HT1080 (cell line): ENCODE measurements around the gene SSTR5. TPM values are rescaled to one million over a fixed set of nuclear protein-coding genes. Genes with fewer than 3 reads are reported as not detected.

Experiments used
- DNase-seq: peaks from one replicate; pipeline ENCODE4 v3.0.0-alpha.2; 2015; ENCODE audit warnings: low read depth
- total RNA-seq: library from RNA; depleted of rRNA; stranded (reverse); fragments of >200 nt; shearing (Covaris generic); gene quantifications from 2 replicates; pipeline ENCODE4 v1.2.3, GENCODE V29; 2014

Gene SSTR5
- total RNA-seq, 1 experiment from 2014 or later: not detected

DNA sequence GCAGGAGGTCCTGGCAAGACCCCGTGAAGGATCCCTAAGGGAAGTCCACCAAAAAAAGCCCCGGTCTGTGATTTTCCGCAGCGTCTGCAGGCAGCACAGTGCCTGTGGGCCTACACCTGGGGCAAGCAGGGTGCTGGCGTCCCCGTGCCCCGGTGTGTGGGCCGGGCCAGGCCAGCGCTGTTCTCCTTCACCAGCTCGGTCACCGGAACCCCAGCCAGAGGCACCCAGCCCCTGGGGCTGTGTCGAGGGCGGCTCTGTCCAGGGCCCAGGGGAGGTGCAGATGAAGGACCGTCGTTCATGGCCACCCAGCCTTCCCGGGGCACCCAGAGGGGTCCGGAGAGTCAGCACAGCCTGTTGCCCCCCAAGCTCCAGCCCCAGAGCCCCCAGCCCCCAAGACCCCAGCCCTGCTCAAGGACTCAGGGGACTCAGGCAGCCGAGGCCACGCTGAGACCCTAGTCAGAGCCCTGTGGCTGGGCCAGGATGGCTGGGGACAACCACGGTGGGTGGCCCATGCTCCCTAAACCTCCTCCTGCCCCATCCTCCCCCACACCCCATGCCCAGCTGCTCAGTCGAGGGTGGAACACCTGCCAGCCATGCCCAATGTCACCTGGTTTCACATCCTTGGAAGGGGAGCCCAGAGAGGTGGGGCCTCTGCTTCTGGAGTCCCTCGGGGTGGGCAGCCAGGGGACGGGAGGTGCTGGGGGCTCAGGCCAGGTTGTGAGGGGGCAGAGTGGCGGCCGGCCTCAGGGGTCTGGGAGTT lies 29.2 kb downstream of the SSTR5 start:
- DNase-seq: no peak

DNA sequence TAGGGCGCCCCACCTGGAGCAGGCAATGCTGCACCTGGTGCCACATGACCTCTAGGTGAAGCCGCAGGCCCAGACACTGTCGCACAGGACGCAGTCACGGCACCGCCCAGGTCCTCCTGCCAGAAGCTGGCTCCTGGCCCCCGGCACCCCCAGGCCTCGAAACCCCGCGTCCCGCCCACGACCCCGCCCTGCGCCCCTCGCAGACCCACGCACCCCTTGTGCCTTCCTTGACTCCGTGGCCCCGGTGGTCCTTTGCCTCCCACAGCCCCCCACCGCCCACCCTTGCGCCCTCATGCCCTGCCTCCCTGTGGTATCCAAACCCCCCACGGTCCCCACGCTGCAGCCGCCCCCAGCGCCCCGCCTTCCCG lies 29.8 kb downstream of the SSTR5 start:
- DNase-seq: no peak

DNA sequence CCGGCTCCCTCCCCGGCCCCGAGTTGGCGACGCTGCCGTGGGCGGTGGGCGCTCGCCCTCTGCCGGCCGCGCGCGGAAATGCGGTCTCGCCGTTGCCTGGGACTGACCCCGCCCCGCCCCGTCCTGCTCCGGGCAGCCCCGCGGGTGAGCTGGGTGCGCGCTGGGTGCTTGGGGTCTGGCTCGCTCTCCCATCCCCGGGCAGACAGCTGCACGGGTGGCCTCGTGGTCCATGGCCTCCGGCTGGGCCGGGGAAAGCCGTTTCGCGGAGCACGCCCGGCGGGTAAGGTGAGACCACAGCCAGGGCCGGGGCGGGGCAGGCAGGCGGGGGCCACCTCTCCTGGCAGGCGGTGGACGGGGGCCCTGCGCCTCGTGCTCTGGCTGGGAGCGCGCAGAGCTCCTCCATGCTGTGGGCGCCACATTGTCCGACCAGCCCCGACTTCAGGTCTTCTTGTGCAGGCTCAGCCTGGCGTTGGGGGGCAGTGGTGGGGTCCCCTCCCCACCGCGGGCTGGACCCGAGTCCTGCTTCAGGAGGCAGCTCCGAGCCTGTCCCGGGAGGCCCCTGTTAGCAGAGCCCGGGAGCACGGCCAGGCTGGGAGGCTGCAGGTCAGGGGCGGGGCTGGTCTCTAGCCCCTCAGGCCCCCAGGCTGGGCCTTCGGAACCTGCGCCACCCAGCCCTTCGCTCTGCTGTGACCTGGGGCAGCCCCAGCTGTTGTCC lies 30.5 kb downstream of the SSTR5 start:
- no peak for DNase-seq

DNA sequence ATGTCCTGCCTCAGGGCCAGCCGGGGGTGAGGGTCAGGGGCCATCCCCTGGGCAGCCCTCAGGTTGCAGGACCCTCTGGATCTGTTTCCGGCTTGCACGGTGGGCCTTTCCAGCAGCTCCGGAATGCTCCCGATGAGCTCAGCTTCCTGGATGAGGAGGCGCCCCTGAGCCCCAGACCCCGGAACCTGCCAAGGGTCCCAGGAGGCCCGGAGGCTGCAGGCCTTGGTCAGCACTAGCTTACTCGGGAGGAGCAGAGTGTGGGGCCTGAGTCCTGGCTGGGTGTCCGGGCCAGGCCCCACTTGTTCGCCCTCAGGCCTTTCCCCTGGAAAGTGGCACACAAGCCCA lies 31.1 kb downstream of the SSTR5 start:
- no peak for DNase-seq

DNA sequence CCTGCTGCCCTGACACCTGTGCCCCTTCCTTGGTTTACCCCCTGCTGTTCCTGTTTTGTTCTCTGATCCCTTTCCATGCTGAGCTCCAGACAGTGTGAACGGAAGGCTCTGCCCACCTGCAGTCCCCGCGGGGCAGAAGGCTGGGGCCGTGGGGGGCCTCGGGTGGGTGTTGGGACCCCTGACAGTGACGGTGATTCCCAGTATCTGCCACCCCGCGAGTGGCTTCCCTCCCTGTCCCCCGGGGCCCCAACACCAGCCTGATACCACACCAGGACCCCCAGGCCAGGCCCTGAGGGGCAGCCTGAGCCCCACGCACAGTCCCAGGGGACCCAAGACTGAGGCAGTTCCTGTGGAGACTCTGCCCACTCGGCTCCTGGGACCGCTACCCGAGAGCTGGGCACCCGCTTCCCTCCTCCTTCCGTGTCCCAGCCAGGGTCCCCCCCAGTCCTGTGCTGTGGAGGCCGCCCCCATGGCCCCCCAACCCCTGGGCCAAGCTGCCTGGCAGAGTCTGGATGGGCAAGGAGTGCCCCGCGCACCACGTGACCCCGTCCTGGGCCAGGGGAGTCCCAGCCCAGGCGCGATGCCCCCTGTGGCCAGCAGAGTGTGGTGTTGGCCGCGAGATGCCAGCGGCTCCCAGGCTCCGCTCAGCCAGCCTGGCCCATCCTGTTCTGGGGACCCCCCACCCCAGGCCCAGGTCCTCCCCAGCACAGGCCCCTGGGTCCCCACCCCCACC lies 33.5 kb downstream of the SSTR5 start:
- peak; percentile 60 for DNase-seq

DNA sequence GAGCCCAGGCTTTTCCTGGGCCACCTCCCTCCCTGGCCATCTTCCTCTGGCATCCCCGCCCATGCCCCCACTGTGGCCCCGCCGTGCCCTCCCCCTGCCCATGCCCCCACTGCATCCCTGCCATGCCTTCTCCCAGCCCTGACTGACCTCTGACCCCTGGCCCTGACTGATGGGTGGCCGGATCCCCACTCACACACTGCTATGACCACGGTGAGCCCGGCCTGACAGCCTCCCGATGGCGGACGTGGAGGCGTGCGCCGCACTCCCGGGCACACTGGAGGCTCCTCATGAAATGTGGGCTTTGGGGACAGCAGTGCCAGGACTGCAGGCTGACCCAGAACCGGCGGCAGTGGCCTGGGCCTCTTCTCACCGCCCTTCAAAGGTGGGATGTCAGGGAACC lies 34.1 kb downstream of the SSTR5 start:
- DNase-seq: no peak

DNA sequence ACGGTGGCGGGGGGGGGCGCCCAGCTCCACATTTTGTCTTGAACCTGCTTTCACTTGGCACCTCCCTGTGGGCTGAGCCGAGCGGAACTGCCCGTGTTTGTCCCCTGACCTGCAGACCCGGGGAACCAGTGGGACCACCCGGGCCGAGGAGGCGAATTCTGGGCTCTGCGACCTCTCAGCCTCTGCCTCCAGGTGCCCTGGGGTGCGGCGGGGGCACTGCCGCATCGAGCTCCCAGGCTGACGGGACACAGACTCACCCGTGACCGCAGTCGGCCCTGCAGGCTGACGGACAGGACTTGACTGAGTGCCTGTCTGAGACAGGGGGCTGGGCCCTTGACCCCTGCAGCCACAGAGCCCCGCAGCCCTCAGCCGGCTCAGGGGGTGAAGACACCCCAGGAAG lies 34.6 kb downstream of the SSTR5 start:
- no peak for DNase-seq

DNA sequence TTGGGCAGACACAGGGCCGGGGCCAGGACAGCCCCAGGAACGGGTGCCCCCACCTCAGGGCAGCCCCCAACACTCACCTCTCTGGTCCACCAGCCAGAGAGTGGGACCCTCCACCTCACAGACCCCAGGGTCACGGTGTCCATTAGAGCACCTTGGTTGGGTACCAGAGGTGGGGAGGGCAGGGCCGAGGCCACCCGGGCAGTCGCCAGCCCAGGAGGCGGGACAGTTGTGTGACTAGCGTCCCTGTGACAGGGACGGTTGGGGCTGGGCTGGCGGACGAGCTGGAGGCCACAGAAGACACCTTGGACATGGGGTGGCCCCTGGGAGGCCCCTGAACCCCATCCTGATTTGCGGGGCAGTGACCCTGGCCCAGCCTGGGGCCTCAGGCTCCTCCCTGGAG lies 35.2 kb downstream of the SSTR5 start:
- DNase-seq: no peak

DNA sequence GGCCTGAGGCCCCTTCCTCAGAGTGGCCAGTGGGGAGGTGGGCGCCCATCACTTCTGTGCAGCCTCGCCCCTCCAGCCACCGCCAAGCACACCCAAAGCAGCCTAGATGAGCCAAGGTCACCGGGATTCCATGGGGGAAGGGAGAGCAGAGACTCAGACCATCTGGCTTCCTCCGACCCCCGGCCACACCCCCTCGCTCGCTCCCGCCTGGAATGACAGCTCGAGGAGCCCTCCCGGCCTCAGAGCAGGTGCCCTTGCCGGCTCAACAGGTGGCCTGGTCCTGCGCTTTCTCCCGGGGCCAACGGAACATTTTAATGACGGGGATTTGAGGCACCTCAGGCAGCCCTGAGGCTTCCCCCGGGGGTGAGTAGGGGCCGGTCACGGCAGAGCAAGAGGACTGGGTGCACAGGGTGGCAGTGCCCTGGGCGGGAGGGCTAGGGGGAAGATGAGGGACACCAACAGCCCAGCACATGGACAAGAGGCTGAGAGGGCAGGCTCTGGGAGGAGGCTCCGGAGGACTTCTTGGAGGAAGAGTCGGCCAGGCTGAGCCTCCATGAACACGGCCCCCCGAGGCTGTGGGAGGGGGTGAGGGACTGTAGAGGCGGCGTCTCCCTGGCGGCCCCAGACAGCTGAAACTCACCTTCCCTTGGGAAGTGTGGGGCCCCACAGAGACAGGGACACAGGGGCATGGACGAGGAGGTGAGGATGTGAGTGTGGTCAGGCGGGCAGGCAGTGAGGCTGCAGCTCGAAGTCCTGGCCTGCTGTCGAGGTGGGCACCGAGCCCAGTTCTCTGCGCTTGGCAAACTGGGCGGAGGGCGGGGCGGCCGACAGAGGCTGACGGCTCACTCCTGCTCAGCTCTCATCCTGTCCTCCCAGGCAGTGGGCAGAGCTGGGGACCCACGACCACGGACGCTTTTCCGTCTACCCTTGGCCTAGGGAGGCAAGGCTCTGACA lies 36.0 kb downstream of the SSTR5 start:
- peak; percentile 41 for DNase-seq

DNA sequence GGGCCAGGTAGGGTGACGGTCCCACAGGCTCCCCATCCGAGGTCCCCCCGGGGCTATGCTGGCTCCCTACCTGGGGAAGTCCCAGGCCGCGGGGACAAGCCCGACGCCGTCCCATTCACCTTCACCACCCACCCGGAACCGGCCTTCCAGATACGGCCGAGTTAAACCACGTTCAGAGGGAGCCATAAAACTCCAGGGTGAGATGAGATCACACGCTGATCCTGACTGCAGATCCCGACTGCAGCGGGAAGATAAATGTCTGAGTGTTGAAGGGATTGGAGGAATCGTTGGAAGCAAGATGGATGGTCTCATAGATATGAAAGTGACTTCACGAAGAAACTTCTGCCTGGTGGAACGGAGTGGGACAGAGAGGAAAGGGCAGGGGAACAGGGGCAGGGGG lies 37.1 kb downstream of the SSTR5 start:
- DNase-seq: no peak

DNA sequence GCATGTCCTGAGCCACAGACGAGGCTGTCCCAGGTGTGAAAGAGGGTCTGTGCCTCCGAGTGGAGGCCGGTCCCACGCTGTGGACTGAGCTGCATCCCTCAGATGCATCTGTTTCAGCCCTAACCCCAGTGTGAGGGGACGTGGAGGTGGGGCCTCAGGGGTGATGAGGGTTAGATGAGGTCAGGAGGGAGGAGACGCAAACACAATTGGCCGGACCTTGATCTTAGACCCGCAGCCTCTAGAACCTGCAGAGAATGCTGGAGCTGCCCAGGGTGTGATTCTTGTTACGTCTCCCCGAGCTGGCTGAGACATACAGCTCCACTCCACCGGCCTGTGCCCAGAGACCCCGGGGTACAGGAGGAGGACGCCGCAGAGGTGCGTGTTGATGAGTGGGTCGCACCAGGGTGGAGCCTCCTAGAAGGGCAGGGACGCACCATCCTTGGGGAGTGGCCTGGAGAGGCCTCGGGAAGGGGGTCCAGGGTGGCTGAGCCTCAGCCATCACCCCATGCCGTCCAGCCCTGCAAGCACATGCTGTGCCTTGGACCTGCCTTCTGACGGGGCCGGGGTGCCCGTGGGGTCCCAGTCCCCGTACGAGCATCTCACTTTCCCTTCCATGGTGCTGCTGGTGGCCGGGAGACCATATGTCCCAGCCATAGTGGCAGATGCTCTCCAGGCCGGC lies 40.1 kb downstream of the SSTR5 start:
- DNase-seq: no peak

DNA sequence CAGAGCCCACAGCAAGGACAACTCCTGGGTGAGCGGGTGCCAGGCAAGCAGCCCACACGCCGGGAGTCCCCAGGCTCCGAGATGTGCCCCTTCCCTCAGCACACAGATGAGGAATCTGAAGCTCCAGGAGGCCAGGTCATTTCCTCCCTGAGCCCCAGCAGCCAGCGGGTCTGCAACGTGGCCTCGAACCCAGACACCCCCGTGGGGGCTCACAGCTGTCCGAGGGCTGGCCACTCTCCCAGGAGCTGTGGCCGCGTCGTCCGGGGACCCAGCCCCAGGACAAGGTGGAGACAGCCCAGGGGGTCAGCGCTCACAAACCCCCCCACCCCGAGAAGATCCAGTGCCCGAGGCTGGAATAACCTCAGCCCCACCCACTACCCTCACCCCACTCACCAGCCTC lies 40.9 kb downstream of the SSTR5 start:
- DNase-seq: no peak

DNA sequence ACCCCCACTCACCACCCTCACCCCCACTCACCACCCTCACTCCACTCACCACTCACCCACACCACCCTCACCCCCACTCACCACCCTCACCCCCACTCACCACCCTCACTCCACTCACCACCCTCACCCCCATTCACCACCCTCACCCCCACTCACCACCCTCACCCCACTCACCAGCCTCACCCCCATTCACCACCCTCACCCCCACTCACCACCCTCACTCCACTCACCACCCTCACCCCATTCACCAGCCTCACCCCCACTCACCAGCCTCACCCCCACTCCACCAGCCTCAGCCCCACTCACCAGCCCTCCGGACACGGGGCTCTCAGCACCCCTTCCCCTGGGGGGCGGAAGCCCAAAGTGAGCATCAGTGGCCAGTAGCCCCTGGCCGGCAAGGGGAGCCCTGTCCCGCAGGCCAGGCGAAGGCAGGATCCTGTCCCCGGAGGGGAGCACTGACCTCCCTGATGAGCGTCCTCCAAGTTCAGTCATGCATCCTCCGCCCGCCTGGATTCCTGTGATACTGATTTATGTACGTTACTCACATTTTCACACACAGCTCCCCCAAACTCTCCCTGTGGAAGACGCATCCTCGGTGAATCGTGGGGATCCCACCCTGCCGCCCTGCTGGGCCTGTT lies 41.5 kb downstream of the SSTR5 start:
- DNase-seq: no peak

DNA sequence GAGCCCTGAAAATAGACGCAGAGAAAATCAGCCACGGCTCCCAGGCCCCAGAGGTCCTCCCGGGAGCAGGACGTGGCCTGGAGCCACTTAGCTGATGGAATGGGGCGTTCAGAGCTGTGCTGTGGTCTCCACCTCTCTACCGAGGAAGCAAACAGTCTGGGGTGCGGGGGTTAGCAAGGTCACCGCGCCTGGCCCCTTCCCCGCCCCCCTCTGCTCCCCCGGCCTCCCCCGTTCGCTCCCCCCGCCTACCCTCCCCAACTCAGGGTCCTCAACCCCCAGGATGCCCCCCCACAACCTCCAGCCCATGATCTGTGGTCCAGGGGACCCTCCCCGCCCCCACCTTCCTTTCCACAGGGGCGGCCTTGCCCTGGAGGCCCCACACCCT lies 44.1 kb downstream of the SSTR5 start:
- DNase-seq: no peak

DNA sequence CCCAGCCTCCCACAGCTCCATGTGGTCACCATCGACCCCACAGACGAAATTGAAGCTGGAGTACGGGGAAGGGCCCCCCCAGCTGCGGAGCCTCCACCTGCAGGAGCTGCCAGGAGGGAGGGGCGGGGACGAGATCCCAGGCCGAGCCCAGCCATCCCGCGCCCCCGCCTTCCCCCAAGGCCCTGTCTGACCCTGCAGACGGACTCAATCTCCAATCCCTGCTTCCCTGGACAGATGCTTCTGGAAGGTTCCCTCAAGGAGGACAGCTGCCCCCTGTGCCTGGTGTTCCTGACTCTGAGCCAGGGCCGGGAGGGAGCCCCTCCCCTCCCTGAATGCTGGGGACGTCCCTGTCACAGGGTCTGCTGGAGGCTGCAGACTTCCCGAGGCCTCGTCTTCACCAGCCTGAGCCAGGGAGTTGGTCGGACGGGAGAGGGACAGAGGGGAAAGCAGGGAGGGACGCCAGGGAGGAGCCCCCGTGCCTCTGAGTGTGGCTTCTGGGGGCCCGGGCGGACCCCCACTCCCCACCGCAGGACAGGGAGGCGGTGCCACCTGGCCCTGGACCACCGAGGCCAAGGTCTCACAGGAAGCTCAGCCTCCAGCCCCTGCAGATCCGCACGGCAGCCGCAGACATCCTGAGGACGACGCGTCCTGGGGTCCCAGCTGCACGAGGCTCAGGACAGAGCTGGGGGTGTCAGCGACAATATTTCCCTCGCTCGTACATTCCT lies 44.8 kb downstream of the SSTR5 start:
- no peak for DNase-seq

DNA sequence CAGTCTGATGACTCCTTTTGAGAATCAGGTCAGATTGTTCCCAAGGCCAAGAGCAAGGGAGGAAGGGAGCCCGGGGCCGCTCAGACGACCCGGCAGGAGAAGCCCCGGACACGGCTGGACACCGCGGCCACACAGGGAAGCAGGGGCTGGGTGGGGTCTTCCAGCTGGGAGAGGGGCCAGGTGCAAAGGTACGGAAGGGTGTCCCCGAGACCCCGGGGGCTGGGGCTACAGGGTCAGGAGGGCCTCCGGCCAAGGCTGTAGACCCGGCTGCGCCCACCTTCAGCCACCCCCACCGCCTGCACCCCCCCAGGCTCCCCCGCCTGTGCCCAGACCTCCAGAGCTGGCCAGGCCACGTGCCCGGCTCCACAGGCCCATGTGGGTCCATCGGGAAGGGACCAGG lies 45.4 kb downstream of the SSTR5 start:
- DNase-seq: no peak

DNA sequence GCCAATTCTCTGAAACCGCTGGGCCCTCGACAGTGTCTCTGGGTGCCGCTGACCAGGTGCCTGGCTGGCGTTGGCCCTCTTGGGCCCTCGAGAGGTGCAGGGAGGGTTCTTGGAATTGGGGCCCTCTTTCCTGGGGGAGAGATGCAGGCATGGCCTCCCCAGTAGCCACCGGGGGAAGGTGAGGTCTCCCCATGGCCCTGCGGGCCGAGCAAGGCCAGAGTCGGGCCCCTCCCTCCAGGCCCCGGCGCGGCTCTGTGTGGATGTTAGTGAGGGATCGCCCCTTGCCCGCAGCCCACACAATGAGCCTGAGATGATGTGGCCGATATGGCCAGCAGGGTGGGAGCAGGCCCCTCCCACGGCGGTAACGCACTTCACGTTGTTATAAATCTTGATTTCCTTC lies 46.6 kb downstream of the SSTR5 start:
- no peak for DNase-seq

DNA sequence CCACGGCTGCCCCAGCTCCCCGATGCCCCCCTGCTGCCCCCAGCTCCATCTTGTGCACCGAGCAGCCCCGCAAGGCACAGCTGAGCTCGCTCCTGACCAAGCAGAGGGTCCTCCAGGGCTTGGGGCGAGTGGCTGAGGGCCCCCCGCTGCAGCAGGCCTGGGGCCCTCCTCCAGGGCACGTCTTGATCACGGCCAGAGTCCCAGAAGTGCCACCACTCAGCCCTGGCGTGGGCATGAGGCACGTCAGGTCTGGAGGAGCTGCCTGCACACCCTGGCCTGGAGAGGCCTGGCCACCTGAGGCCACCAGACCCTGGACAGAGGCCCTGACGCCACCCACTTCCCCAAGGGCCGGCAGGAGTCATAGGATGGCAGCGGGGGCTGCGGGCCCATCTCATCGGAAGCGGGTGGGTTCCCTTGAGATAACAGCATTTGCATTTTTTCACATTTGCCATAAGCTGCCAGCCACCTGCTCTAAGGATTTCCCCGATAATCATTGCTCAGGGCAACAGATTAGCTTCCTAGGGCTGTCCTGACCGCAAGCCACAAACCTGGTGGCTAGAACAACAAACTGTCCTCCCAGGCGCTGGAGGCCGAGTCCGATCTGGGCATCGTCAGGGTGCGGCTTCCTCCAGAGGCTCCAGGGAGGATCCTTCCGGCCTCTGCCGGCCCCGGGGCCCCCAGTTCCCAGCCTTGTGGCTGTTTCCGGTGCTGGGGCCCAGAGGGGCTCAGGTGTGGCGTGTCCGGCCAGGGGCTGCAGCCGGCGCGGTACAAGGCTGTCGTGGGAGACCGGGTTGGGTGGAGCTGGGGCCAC lies 47.4 kb downstream of the SSTR5 start:
- DNase-seq: no peak

DNA sequence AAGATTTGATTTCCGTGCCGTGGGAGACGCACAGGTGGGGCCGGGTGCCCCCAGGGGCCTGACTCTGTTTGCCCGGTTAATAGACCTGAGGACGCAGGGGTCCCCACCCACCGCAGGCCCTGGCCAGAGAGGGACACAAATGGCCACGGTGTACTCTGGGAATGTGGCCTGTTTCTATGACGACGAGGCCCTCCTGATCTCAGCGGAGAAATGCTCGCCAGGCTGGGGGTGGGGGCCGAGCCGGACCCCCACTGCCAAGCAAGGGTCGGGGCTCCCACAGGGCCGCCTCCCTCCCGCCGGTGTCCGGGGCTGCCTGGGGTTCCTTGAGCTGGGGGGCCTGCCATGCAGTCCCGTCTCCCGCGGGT lies 48.0 kb downstream of the SSTR5 start:
- no peak for DNase-seq
